GM12873 (cell line): ENCODE results near the gene PGAM1.

Source experiments
- TF ChIP-seq, protein P1 (sequence below): IDR thresholded peaks from 2 replicates; pipeline ENCODE4 v1.5.1; 2012; ENCODE audit warnings: low read depth, mild to moderate bottlenecking, moderate library complexity, low read length, control low read depth; ENCODE audit not compliant: insufficient read depth; ENCODE audit errors: missing control alignments

The PGAM1 gene

DNA sequence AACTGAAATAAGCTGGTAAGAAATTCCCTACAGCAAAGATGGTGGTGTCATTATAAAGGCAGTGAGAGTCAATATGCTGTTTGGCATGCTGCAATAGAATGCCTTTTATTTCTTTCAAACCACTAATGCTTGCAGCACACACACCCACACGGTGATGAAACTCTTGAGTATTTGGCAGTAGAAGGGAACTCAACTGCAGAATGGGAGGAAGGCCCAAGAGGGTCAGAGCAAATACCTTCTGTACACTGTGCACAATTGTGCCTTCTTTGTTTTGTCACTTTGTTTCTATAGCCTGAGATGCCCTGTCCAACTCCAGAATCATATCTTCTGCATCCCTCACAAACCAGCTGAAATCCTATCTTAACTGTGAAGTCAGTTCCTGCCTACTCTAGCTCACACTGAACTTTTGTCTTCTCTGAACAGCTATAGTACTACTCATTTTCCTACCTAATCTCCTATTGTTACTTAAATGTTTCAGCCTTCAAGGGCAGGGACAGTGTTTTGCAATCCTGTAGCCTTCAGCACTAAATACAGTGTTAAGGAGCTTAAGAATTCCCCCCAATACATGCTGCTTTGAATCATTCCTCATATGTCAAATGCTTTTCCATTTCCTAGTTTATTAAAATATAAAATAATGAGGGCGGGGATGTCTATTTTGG lies 50.1 kb downstream of the PGAM1 start:
- TF ChIP-seq, protein P1, sequence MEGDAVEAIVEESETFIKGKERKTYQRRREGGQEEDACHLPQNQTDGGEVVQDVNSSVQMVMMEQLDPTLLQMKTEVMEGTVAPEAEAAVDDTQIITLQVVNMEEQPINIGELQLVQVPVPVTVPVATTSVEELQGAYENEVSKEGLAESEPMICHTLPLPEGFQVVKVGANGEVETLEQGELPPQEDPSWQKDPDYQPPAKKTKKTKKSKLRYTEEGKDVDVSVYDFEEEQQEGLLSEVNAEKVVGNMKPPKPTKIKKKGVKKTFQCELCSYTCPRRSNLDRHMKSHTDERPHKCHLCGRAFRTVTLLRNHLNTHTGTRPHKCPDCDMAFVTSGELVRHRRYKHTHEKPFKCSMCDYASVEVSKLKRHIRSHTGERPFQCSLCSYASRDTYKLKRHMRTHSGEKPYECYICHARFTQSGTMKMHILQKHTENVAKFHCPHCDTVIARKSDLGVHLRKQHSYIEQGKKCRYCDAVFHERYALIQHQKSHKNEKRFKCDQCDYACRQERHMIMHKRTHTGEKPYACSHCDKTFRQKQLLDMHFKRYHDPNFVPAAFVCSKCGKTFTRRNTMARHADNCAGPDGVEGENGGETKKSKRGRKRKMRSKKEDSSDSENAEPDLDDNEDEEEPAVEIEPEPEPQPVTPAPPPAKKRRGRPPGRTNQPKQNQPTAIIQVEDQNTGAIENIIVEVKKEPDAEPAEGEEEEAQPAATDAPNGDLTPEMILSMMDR = no peak

DNA sequence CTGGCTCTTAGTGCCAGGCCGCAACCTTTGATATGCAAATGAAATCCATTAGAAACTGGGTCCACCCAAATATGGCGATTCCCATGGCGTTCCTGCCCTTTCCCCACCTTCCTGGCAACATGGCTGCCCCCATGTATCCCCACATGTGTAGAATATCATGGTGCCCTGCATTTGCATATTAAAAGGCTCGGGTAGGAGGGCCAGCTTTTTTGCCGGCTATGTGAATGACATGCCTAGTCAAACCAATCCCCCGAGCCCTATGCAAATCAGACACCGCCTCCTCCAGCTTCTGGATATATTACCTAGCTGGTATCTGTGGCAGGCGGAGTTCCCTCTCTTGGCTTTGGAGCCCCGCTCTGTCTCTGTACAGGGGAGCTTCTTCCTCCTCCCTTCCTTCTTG lies 53.9 kb downstream of the PGAM1 start:
- TF ChIP-seq, protein P1 = no peak

DNA sequence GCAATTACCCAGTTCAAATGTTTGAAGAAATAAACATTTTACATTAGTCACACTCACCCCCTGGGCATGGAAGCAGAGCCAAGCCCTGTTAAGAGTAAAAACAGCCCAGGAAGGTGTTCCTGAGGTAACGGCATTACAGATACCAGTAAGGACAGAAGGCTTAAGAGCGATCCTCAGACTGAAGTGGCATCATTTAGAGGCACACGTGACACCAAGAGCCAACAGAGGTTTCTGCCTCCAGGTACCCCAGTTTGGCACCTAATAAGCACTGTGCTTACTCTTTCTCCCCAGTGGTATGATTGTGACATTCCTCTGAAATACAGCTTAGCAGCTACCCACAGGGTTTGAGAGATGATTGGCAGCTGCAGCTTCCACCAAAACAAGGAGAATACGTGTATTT lies 55.1 kb downstream of the PGAM1 start:
- TF ChIP-seq, protein P1 = no peak

DNA sequence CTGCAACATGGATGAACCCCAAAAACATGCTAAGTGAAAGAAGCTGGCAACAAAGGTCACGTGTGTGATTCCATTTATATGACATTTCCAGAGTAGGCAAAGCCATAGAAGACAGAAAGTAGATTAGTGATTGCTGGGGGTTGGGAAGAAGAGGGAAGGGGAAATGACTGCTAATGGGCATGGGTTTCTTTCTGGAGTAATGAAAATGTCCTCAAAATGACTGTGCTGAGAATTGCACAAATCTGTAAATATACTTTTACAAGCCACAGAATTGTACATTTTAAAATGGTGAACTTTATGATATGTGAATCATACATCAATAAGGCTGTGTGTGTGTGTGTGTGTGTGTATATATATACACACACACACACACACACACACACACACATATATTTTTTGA lies 56.4 kb downstream of the PGAM1 start:
- TF ChIP-seq, protein P1 = no peak
